Tibial artery (tissue), 4 donors: ENCODE measurements around the gene CMYA5.

Source experiments
- DNase-seq, 2 donors: peaks; one replicate each; pipeline ENCODE4 v3.0.0-alpha.2; 2019
- H3K27ac ChIP-seq, 2 donors: fragments of 200-600 bp; sonication (generic) in 1 of 2; 1 replicate in 1 of 2; 2 replicates in 1 of 2; pipeline ENCODE4 v1.5.1; 2018 to 2019; ENCODE audit warnings: mild to moderate bottlenecking in 1 of 2
- H3K27me3 ChIP-seq, 2 donors: fragments of 200-600 bp; sonication (generic) in 1 of 2; one replicate each; pipeline versions ENCODE4 v1.5.1 to v1.6.0; 2016 to 2019
- H3K36me3 ChIP-seq, 3 donors: fragments of 200-600 bp; sonication (generic) in 2 of 3; one replicate each; pipeline ENCODE4 v1.5.1; 2016 to 2019; ENCODE audit warnings: mild to moderate bottlenecking in 2 of 3
- H3K4me1 ChIP-seq, 4 donors: fragments of 200-600 bp; sonication (generic) in 2 of 4; 1 replicate in 3 of 4; 2 replicates in 1 of 4; pipeline ENCODE4 v1.5.1; 2016 to 2019
- H3K4me3 ChIP-seq, 2 donors: fragments of 200-600 bp; sonication (generic) in 1 of 2; 1 replicate in 1 of 2; 2 replicates in 1 of 2; pipeline ENCODE4 v1.5.1; 2018 to 2019; ENCODE audit warnings: mild to moderate bottlenecking in 2 of 2
- H3K9me3 ChIP-seq, 3 donors: fragments of 200-600 bp; sonication (generic) in 1 of 3; one replicate each; pipeline ENCODE4 v1.5.1; 2016 to 2019
- CTCF ChIP-seq, 2 experiments: fragments of 200-600 bp in 1 of 2; fragments of 450-650 bp in 1 of 2; IDR thresholded peaks; one replicate each; pipeline ENCODE4 v1.5.1; 2017 to 2019; ENCODE audit warnings: antibody characterized with exemption in 2 of 2, mild to moderate bottlenecking in 1 of 2, moderate library complexity in 1 of 2
- intact Hi-C: fragments of 100-400 bp; cut with DNase I; formaldehyde crosslinking; loops from one replicate; pipeline ENCODE4 v1.15.0; 2023; ENCODE audit warnings: low total_unique reads

Gene CMYA5

GRCh38 chr5:79716839-79717238, 27.2 kb downstream of the CMYA5 start:
- H3K4me3 ChIP-seq, result no peak overlapping the region
- no peak for DNase-seq
- no peaks in the 10 kb centered on the region for H3K4me1 ChIP-seq
- H3K36me3 ChIP-seq, result peaks cover 0 to 8% (median 0%) of the 10 kb centered on the region in 3 donors
- no peaks in the 10 kb centered on the region for H3K27me3 ChIP-seq
- peaks cover 0 to 20% (median 9%) of the 10 kb centered on the region in 3 donors for H3K9me3 ChIP-seq
- no peak overlapping the region for H3K27ac ChIP-seq
- intact Hi-C loops, result no loop called here
- TF ChIP-seq CTCF (IDR thresholded peaks at IDR 0.05), result no peak

- peaks cover 0 to 20% (median 9%) of the 10 kb centered on the region in 3 donors for H3K9me3 ChIP-seq
- H3K36me3 ChIP-seq, result peaks cover 0 to 8% (median 0%) of the 10 kb centered on the region in 3 donors
- intact Hi-C loops, result no loop called here
- no peak overlapping the region for H3K27ac ChIP-seq
- H3K4me1 ChIP-seq, result no peaks in the 10 kb centered on the region
- DNase-seq, result no peak
- no peak for TF ChIP-seq CTCF (IDR thresholded peaks at IDR 0.05)
- H3K27me3 ChIP-seq, result no peaks in the 10 kb centered on the region
- no peak overlapping the region for H3K4me3 ChIP-seq
These were observed 30.5 kb downstream of the CMYA5 start for GRCh38 chr5:79720096-79720495.

GRCh38 chr5:79727451-79728355, 38.1 kb downstream of the CMYA5 start:
- Histone ChIP-seq H3K36me3 (no peaks in the 10 kb centered on the region), H3K27ac (no peak overlapping the region), H3K27me3 (no peaks in the 10 kb centered on the region), H3K4me3 (no peak overlapping the region), H3K4me1 (no peaks in the 10 kb centered on the region), H3K9me3 (no peaks in the 10 kb centered on the region)
- no peak for TF ChIP-seq CTCF (IDR thresholded peaks at IDR 0.05)
- intact Hi-C loops, result no loop called here
- no peak for DNase-seq

GRCh38 chr5:79728396-79728795, 38.8 kb downstream of the CMYA5 start:
- TF ChIP-seq CTCF (IDR thresholded peaks at IDR 0.05), result no peak
- intact Hi-C loops, result no loop called here

GRCh38 chr5:79729679-79730078, 40.0 kb downstream of the CMYA5 start:
- Histone ChIP-seq H3K4me1 (no peaks in the 10 kb centered on the region), H3K4me3 (no peak overlapping the region), H3K9me3 (peaks cover 0 to 7% (median 2%) of the 10 kb centered on the region in 3 donors), H3K27ac (no peak overlapping the region), H3K36me3 (no peaks in the 10 kb centered on the region), H3K27me3 (no peaks in the 10 kb centered on the region)
- no peak for TF ChIP-seq CTCF (IDR thresholded peaks at IDR 0.05)
- DNase-seq, result no peak
- intact Hi-C loops, result no loop called here

More at GRCh38 chr5:79728396-79728795, 38.8 kb downstream of the CMYA5 start:
- Histone ChIP-seq H3K4me1 (no peaks in the 10 kb centered on the region), H3K27ac (no peak overlapping the region), H3K36me3 (no peaks in the 10 kb centered on the region), H3K4me3 (no peak overlapping the region), H3K27me3 (no peaks in the 10 kb centered on the region), H3K9me3 (no peaks in the 10 kb centered on the region)
- DNase-seq, result no peak
